Activated CD4-positive, alpha-beta T cell treated with anti-CD3 and anti-CD28 coated beads for 24 hours (primary cell): ENCODE data around the gene ZFYVE28.

Source experiments
- DNase-seq, 2 donors: peaks; one replicate each; pipeline ENCODE4 v3.0.0-alpha.2; 2020; ENCODE audit warnings: low read depth in 2 of 2

The ZFYVE28 gene

DNA sequence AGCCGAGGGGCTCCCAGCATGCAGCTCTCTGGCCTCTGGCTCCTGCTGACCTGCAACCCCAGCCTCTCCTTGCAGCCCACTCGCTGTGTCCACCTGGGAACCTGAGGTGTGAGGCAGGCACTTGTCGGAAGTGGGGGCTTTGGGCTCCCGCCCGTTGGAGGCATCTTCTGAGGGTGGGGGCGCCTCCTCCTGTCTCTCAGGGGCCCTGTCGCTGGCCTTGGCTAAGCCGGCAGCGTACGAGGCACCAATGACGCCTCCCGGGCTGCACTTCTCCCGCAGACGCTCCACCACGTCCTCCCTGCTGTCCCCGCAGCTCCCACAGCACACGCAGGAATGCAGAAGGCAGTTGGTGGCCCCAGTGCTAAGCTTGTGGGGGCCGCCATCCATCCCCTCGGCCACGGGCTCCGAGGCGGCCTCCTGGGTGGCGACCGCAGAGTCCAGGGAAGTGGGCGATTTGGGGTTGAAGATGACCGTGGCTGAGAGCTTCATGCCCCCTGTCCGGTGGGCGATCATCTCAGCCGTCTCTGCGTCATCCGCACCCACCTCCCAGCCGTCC lies 114.0 kb downstream of the ZFYVE28 start:
- no peak for DNase-seq

DNA sequence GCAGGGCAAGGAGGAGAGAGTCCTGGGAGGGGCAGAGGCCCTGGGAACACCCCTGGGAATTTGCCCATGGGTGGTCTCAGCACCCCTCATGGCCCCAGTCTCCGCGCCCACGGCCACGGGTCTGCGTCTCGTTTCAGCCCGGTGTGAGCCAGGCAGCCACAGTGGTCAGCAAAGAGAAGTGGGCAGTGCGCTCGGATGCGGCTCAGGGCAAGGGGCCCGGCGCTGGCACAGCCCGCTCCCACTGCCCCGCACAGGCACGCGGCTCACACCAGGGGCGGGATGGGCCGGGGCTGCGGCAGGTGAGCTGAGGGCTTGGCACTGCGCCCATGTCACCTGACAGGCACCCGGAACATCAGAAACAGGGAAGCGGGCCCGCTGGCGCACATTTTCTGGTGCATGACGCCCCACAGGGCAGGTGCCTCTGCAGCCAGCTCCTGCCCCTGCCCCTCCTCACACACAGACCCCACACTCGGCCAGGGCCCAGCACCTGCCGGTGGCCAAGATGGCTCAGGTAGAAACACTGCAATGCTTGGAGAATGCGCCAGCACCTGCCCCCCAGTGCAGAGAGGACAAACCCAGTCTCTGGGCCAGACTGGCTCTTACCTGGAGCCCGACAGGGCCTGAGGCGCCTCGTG lies 114.6 kb downstream of the ZFYVE28 start:
- no peak for DNase-seq

DNA sequence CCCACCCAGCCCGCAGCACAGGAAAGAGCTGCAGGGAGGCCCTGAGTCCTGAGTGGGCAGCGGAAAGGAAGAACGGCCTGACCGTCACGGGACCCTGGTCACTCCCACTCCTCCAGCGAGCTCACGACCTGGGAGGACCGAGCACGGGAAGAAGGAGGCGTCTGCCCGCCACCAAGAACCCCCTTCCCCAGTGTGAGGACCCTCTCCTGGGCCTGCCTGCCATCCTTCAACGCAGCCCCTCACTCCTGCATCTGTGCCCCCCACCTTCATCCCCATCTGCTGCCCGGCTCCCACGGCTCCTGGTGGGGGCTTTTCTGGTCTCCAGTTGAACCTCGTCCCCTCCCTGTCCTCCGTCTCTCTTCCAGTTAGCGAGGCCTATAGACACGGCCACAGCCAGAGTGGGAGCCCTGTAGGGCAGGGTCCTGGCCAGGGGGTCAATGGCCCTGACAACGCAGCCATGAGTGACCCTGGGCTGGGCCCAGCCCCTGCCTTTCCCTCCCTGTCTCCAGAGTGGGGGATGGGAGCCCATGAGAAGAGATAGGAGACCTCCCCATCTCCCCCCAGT lies 115.2 kb downstream of the ZFYVE28 start:
- DNase-seq, result no peak

DNA sequence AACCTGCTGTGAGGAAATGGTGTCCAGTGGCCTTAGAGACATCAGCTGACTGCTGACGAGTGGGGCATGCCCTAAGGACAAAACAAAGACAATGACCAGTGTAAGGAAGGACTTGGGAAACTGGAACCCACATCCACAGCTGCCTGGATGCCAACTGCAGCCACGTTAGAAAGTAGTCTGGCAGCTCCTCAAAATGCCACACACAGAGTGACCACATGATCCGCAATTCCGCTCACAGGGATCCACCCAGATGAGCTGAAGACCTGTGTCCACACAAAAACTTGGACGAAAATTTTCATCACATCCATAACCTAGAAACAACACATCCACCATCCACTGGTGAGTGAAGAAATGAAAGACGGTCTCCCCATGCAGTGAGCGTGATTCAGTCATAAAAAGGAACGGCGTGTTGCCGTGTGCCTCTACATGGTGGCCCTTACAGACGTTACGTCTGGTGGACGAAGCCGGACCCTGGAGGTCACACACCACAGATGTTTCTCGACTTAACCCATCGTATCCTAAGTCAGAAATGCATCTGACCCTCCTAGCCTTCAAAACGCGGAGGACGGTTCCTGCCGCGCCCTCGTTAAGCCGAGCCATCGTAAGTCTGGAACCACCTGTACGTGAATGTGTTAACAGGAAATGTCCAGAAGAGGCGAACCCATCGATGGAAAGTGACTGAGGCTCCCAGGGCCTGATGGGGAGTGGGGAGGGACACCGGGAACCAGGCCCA lies 115.9 kb downstream of the ZFYVE28 start:
- DNase-seq, result no peak

DNA sequence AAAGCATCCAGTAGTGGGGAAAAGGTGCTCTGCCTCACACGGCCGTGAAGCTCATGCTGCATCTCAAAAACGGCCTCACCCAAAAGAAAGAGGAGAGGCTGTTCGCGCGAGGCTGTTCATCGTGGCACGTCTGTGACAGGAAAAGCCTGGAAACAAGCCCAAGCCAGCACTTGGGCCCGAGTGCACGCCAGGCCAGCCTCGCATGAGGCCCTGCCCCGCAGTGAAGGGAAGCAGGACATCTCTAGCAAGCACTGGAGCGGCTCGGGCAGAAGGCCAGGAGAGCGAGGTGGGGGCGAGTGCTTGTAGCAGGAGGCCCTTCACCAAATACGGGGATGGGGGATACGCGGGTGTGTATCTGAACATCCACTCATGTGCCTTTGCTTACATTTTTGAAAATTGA lies 116.6 kb downstream of the ZFYVE28 start:
- DNase-seq, result no peak

DNA sequence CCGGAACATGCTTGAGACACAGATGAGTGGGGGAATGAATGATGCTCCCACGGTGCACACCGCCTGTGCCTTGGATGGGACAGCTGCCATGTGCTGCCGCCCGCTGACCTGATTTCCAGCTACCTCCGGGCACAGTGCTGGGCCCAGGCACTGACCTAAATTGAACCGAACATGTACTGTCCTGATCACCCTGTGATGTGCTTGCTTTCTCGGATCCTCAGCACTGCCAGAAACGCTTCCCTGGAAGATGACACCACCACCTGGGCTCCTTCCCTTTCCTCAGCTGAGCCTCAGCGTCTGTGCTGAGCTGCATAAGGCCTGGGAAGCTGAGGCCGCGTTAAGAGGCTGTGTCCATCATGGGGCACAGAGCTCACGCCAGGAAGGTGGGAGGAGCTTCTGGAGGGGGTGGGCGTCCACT lies 117.2 kb downstream of the ZFYVE28 start:
- DNase-seq, result no peak

DNA sequence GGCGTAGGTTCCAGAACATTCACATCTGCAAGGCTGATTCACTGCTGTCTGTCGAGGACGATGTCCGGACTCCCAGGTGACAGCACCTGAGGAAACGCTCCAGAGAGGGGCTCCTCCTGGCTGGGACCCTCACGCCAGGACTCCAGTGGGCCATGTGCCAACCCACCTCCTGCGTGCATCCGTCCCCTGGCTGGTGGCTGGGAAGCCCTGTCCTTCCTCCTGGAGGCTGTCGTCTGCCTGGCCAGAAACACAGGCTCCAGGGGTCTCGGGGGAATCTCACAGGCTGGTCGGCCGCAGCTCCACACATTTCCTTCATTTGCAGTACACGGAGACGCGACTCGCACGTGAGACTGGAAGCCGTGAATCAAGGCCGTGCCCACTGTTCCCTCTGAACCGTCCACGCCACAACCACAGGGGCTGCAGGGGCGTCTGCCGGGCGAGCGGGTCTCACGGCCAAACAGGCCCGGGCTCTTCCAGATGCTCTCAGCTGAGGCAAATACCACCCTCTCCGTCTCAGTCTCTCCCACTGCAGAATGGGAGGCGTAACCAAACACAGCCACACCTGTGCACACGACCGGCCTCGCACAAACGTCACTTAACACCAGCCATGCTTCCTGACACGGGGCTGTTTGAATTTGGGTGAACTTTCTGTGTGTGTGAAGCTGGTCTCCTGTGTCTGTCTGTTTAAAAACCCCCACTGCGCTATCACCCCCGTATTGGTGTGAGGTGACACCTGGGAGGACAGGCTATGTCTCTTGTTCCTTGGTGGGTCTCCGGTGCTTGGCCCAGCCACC lies 117.8 kb downstream of the ZFYVE28 start:
- DNase-seq, result no peak

DNA sequence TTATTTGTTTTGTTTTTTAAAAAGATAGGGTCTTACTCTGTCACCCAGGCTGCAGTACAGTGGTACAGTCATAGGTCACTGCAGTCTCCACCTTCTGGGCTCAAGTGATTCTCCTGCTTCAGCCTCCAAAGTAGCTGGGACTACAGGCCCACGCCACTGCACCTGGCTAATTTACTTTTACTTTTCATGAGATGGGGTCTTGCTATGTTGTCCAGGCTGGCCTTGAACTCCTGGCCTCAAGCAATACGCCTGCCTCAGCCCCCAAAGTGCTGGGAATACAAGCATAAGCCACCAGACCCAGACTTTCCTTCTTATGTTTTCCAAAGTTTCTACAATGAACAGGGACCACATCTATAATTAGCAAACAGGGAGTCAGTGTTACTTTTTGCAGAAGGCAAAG lies 118.7 kb downstream of the ZFYVE28 start:
- DNase-seq, result no peak

DNA sequence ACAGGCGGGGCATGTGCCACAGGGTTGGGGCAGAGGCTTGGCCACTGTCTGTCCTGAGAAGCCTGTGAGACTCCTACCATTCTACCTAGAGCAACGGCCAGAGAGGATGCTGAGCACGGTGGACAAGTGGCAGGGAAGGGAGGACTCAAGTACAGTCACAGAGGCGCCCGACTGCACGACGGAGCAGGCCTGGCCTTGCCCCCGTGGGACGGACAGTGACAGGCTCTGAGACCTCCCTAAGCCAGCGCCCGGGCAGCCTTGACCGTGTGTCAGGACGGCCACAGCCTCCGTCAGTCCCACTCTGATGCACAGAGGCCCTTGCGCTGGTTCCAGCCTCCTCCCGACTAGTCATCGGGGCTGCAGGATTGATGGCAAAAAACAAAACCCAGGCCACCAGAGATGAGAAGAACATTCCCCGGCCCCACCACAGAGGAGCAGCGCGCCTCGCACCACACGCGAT lies 119.9 kb downstream of the ZFYVE28 start:
- no peak for DNase-seq

DNA sequence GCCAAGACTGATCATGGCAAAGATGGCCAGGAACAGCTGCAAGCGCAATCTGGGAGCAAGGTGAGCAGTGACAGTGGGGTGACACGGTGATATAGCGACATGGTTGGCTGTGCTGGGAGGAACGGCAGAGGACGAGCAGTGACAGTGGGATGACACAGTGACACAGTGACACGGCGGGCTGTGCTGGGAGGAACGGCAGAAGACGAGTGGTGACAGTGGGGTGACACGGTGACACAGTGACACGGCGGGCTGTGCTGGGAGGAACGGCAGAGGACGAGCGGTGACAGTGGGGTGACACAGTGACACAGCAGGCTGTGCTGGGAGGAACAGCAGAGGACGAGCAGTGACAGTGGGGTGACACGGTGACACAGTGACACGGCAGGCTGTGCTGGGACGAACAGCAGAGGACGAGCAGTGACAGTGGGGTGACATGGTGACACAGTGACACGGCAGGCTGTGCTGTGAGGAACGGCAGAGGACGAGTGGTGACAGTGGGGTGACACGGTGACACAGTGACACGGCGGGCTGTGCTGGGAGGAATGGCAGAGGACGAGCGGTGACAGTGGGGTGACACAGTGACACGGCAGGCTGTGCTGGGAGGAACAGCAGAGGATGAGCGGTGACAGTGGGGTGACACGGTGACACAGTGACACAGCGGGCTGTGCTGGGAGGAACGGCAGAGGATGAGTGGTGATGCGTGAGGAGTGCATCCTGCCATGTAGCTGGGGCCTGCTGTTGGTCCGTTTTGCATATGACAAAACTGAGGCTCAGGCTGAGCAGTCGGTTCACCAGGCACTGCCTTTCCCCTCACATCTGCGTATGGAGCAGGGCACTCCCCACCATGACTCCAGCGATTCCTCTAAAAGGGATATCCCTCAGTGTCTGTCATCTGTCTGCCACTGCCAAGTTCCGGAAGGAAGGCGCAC lies 120.6 kb downstream of the ZFYVE28 start:
- DNase-seq, result no peak

DNA sequence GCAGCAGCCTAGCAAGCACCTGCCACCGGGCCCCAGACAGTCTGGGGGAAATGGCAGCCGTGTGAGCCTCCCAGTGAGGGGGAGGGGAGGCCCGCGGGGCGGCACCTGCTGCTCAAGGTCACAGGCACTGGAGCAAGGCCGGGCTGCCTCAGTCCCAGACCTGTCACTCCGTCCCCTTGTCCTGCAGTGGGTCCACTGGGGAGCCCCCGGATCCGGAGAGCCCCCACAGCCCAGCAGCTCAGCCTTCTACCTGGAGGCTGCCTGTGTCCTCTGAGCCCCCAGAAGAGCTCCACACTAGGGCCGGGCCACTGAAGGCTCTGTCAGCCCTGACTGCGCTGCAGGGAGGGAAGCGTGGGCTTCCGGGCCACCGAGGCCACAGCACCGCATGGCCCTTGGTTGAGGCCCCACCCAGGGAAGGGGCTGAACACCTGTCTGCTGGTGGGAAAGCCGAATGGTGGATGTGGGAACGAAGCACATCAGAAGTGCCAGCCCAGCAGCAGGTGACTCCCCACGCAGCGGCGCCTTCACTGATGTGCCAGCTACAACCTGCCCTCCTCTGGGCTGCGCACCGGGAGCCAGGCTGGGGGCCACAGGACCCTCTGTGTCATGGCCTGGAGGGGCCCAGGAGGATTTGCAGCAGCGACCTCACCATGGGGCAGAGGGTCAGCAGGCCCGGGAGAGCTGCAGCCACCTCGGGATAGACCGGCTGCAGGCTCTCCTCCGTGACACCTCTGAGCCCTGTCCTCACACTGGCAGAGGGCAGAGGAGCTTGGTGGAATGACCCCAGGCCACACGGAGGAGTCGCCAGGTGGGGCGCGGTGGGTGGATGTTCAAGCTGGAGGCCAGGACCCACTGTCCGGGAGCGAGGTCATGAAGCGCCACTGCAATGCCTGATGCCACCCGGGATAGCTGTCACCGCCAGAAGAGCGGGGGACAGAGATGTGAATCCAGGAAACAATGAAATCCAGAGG lies 121.5 kb downstream of the ZFYVE28 start:
- DNase-seq, result no peak

DNA sequence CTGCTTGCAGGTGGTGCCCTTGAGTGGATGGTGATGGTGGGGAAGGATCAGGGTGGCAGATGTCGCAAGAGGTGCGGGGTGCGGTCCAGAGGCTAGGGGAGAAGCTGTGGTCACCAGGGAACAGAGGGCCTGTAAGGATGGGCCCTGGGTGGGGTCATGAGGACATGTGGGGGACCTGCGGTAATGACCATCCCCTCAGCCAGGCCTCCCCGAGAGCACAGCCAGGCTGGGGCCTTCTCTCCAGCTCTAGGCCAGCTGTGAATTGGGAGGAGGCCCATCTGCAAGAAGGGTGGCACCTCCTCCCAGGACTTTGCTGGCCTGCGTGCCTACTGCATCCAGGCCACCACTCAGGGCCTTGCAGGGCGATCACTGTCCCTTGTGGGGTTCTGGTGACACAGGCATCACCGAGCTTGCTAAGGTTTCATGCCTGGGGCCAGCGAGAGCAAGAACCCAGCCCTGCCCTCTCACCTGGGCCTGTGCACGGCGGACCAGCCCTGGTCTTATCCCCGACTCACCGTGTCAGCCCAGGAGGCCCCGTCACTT lies 122.5 kb downstream of the ZFYVE28 start:
- no peak for DNase-seq

DNA sequence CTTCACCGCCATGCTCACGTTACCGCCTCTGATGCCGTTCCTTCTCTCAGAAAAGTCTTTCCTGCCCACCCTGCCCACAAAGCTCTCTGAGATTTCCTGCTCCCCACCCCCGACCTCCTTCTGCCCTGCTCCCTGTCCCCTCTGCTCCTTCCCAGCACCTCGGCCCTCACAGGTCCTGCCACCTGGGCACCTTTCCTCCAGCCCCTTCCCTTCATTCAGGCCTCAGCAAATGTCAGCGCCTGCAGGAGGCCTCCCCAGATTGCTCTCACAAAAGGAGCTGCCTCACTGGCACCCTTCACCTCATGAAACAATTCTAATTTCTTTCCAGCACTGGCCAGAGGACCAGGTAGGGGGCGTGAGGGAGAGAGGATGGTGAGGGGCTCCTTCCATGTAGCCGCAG lies 122.9 kb downstream of the ZFYVE28 start:
- DNase-seq, result no peak

DNA sequence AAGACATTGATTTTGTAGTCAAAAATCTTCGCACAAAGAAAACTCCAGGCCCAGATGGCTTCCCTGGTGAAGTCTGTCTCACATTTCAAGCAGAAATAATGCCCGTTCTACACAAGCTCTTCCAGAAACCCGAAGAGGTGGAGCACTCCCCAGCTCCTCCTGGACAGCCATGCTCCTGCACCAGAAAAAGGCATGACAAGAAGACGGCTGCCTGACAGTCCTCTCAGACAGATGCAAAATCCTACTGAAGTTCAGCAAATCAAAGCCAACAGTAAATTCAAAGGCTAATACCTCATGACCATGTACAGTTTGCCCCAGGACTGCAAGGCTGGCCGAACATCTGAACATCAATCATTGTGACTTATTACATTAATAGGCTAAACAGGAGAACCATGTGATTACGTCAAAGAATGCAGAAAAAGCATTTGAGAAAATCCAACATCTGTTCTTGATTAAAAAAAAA lies 125.8 kb downstream of the ZFYVE28 start:
- no peak for DNase-seq

DNA sequence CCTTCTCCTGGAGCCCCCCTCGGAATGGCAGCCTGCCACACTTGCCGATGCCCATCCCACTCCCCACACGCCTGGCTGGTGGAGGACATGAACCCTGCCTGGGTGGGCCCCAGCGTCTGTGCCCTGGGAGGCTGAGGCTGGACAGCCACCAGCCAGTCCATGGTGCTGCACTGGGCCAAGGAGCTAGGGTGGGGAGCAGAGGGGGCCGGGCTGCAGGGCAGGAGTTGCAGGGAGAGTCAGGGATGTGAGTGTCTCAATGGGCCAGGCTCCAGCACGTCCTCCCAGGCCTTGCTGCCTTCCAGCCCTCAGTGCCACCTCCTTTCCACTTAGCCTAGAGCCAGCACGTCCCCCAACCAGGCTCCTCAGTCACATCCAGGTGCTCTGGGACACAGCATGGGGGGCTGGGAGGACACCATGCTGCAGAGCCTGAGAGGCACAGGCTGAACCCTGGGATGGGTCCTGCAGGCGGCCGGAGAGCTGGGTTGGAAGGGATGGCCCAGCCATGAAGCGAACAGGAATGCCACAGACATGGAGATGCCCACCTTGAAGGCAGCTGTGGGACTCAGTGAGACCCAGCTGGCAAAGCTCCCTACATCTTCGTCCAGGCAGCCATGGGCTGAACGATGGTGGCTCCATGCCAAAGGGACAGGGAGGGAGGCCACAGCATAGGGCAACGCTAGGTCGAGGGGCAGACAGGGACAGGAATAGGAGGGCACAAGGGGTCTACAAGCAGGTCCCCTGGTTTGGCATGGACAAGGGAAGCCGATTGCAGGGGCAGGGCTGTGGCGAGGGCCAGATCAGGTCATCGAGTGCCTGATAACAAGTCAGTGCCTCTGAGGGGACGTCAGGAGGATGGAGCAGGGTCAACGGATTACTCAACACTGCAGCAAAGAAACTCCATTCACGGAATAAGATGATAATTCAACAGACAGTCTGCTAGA lies 126.5 kb downstream of the ZFYVE28 start:
- no peak for DNase-seq

DNA sequence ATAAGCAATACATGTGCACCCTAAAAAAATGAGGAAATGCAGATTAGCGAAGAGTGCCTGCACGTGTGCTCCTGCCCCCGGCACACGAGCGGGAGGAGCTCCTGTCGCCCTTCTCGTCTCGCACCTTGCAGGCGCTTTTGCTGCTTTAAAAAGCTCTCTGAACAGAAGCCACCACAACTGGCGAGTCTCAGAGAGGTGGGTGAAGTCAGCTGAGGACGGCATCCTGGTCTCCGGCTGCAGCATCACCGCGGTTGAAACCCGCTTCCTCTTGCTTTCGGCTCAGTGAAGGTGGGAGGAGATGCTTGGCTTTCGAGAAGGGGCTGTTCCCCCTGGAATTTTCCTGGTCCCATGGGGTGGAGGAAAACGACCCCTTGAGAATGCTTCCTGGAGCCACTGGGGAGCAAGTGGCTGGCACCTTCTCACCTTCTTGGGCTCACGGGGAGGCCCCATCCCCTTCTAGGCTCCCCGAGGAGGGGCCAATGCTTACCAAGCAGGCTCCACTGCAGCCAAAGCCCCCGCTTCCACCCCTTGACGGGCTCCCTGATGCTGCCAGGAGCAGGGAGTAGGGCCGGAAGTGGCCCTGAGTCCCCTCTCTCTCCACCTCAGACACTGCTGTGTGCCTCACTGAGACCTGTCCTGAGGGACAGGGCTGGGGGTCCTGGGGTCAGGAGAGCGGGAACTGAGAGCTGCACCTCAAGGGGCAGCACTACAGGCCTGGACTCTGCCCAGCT lies 127.3 kb downstream of the ZFYVE28 start:
- peak in 1 of 2 donors; percentile 20 for DNase-seq

DNA sequence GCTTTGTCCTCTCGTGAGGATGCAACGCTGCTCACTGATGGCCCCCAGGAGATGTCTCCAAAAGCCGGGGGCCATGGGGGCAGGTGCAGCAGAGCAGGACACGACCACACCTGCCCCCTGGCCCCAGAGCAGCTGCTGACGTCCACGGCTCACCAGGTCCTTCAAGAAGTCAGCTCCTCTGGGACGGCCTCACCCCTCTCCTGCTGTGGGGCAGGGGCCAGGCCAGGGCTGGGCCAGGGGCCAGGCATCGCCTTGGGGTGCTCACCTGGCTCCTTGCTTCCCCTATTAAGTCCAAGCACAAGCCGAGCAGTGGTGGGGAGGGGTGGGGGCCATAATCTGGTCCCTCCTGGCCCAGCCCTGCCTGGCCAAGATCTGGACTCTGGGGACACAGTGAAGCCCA lies 128.0 kb downstream of the ZFYVE28 start:
- DNase-seq, result no peak

DNA sequence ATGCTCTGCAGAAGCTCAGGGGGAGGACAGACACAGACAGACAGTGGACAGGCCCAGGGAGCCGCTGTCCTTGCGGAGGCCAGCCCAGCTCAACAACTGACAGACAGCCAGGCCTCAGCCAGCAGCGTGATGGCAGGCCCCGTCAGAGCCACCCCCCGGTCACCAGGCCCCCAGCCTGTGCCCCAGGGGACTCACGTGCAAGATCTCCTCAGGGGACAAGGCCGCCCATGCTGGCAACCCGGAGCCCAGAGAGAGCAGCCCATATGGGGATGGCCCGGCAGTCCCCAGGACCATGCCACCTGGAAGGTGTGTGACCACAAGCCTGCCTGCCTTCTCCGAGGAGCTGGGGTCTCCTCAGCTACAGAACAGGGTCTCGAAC lies 128.5 kb downstream of the ZFYVE28 start:
- no peak for DNase-seq
